ENCODE measurements around the gene ARHGAP6.

The ARHGAP6 gene

GRCh38 chrX:11698702-11699101 lies 33.0 kb upstream of the ARHGAP6 start:
- no peak overlapping the region for H3K9ac ChIP-seq (ENCODE audit: insufficient read length, low read depth)
- no peak for DNase-seq (ENCODE audit: low read depth, low spot score)
- TF ChIP-seq YY1 (IDR thresholded peaks at IDR 0.05; ENCODE audit: insufficient read depth, insufficient read length) (no peak), SUZ12 (IDR thresholded peaks at IDR 0.05; ENCODE audit: extremely low read depth, insufficient read depth, insufficient read length) (no peak), ZNF274 (IDR thresholded peaks at IDR 0.05; ENCODE audit: low read depth, low read length) (no peak)
- H3K4me3 ChIP-seq (ENCODE audit: insufficient read length, low read depth) = no peak overlapping the region
- H3K4me1 ChIP-seq (ENCODE audit: insufficient read depth, insufficient read length) = no peaks in the 10 kb centered on the region
- no peaks in the 10 kb centered on the region for H3K27me3 ChIP-seq (ENCODE audit: insufficient read depth, insufficient read length)
- H3K36me3 ChIP-seq (ENCODE audit: insufficient read depth, insufficient read length, low read length) = no peaks in the 10 kb centered on the region
- no peaks in the 10 kb centered on the region for H3K9me3 ChIP-seq (ENCODE audit: insufficient read depth, low read length)

- H3K36me3 ChIP-seq (ENCODE audit: insufficient read depth, insufficient read length, low read length) = no peaks in the 10 kb centered on the region
- no peak overlapping the region for H3K9ac ChIP-seq (ENCODE audit: insufficient read length, low read depth)
- H3K4me3 ChIP-seq (ENCODE audit: insufficient read length, low read depth) = no peak overlapping the region
- DNase-seq (ENCODE audit: low read depth, low spot score) = no peak
- H3K27me3 ChIP-seq (ENCODE audit: insufficient read depth, insufficient read length) = no peaks in the 10 kb centered on the region
- no peaks in the 10 kb centered on the region for H3K4me1 ChIP-seq (ENCODE audit: insufficient read depth, insufficient read length)
- TF ChIP-seq ZNF274 (IDR thresholded peaks at IDR 0.05; ENCODE audit: low read depth, low read length) (no peak), SUZ12 (IDR thresholded peaks at IDR 0.05; ENCODE audit: extremely low read depth, insufficient read depth, insufficient read length) (no peak), YY1 (IDR thresholded peaks at IDR 0.05; ENCODE audit: insufficient read depth, insufficient read length) (no peak)
- no peaks in the 10 kb centered on the region for H3K9me3 ChIP-seq (ENCODE audit: insufficient read depth, low read length)
Observed at GRCh38 chrX:11688201-11688600, 22.5 kb upstream of the ARHGAP6 start.

GRCh38 chrX:11687157-11687556 lies 21.4 kb upstream of the ARHGAP6 start:
- Histone ChIP-seq H3K9ac (ENCODE audit: insufficient read length, low read depth) (no peak overlapping the region), H3K4me3 (ENCODE audit: insufficient read length, low read depth) (no peak overlapping the region), H3K36me3 (ENCODE audit: insufficient read depth, insufficient read length, low read length) (no peaks in the 10 kb centered on the region), H3K9me3 (ENCODE audit: insufficient read depth, low read length) (no peaks in the 10 kb centered on the region), H3K27me3 (ENCODE audit: insufficient read depth, insufficient read length) (no peaks in the 10 kb centered on the region), H3K4me1 (ENCODE audit: insufficient read depth, insufficient read length) (no peaks in the 10 kb centered on the region)
- DNase-seq (ENCODE audit: low read depth, low spot score) = no peak
- TF ChIP-seq YY1 (IDR thresholded peaks at IDR 0.05; ENCODE audit: insufficient read depth, insufficient read length) (no peak), ZNF274 (IDR thresholded peaks at IDR 0.05; ENCODE audit: low read depth, low read length) (no peak), SUZ12 (IDR thresholded peaks at IDR 0.05; ENCODE audit: extremely low read depth, insufficient read depth, insufficient read length) (no peak)

- Histone ChIP-seq H3K4me1 (ENCODE audit: insufficient read depth, insufficient read length) (no peaks in the 10 kb centered on the region), H3K9me3 (ENCODE audit: insufficient read depth, low read length) (no peaks in the 10 kb centered on the region), H3K27me3 (ENCODE audit: insufficient read depth, insufficient read length) (peaks cover 3% of the 10 kb centered on the region), H3K9ac (ENCODE audit: insufficient read length, low read depth) (no peak overlapping the region), H3K4me3 (ENCODE audit: insufficient read length, low read depth) (no peak overlapping the region), H3K36me3 (ENCODE audit: insufficient read depth, insufficient read length, low read length) (no peaks in the 10 kb centered on the region)
- TF ChIP-seq ZNF274 (IDR thresholded peaks at IDR 0.05; ENCODE audit: low read depth, low read length) = no peak
- TF ChIP-seq YY1 (IDR thresholded peaks at IDR 0.05; ENCODE audit: insufficient read depth, insufficient read length) = no peak
- TF ChIP-seq SUZ12 (IDR thresholded peaks at IDR 0.05; ENCODE audit: extremely low read depth, insufficient read depth, insufficient read length) = no peak
- DNase-seq (ENCODE audit: low read depth, low spot score) = no peak
Observed at GRCh38 chrX:11683057-11683456, 17.3 kb upstream of the ARHGAP6 start.

GRCh38 chrX:11678158-11678557 lies 12.4 kb upstream of the ARHGAP6 start:
- H3K36me3 ChIP-seq (ENCODE audit: insufficient read depth, insufficient read length, low read length) = no peaks in the 10 kb centered on the region
- no peak overlapping the region for H3K4me3 ChIP-seq (ENCODE audit: insufficient read length, low read depth)
- H3K27me3 ChIP-seq (ENCODE audit: insufficient read depth, insufficient read length) = peaks cover 3% of the 10 kb centered on the region
- TF ChIP-seq ZNF274 (IDR thresholded peaks at IDR 0.05; ENCODE audit: low read depth, low read length) = no peak
- TF ChIP-seq YY1 (IDR thresholded peaks at IDR 0.05; ENCODE audit: insufficient read depth, insufficient read length) = no peak
- no peak for TF ChIP-seq SUZ12 (IDR thresholded peaks at IDR 0.05; ENCODE audit: extremely low read depth, insufficient read depth, insufficient read length)
- H3K9ac ChIP-seq (ENCODE audit: insufficient read length, low read depth) = no peak overlapping the region
- H3K4me1 ChIP-seq (ENCODE audit: insufficient read depth, insufficient read length) = no peaks in the 10 kb centered on the region
- no peaks in the 10 kb centered on the region for H3K9me3 ChIP-seq (ENCODE audit: insufficient read depth, low read length)
- no peak for DNase-seq (ENCODE audit: low read depth, low spot score)

- no peak overlapping the region for H3K9ac ChIP-seq (ENCODE audit: insufficient read length, low read depth)
- no peak for DNase-seq (ENCODE audit: low read depth, low spot score)
- no peaks in the 10 kb centered on the region for H3K4me1 ChIP-seq (ENCODE audit: insufficient read depth, insufficient read length)
- H3K4me3 ChIP-seq (ENCODE audit: insufficient read length, low read depth) = no peak overlapping the region
- peaks cover 21% of the 10 kb centered on the region for H3K27me3 ChIP-seq (ENCODE audit: insufficient read depth, insufficient read length)
- TF ChIP-seq SUZ12 (IDR thresholded peaks at IDR 0.05; ENCODE audit: extremely low read depth, insufficient read depth, insufficient read length) = no peak
- no peak for TF ChIP-seq ZNF274 (IDR thresholded peaks at IDR 0.05; ENCODE audit: low read depth, low read length)
- TF ChIP-seq YY1 (IDR thresholded peaks at IDR 0.05; ENCODE audit: insufficient read depth, insufficient read length) = no peak
- no peaks in the 10 kb centered on the region for H3K36me3 ChIP-seq (ENCODE audit: insufficient read depth, insufficient read length, low read length)
- H3K9me3 ChIP-seq (ENCODE audit: insufficient read depth, low read length) = no peaks in the 10 kb centered on the region
Observed at GRCh38 chrX:11672213-11672612, 6.5 kb upstream of the ARHGAP6 start.

- H3K4me3 ChIP-seq (ENCODE audit: insufficient read length, low read depth) = no peak overlapping the region
- no peak for TF ChIP-seq ZNF274 (IDR thresholded peaks at IDR 0.05; ENCODE audit: low read depth, low read length)
- no peak for TF ChIP-seq SUZ12 (IDR thresholded peaks at IDR 0.05; ENCODE audit: extremely low read depth, insufficient read depth, insufficient read length)
- TF ChIP-seq YY1 (IDR thresholded peaks at IDR 0.05; ENCODE audit: insufficient read depth, insufficient read length) = no peak
- no peak for DNase-seq (ENCODE audit: low read depth, low spot score)
- H3K4me1 ChIP-seq (ENCODE audit: insufficient read depth, insufficient read length) = no peaks in the 10 kb centered on the region
- no peaks in the 10 kb centered on the region for H3K36me3 ChIP-seq (ENCODE audit: insufficient read depth, insufficient read length, low read length)
- H3K9me3 ChIP-seq (ENCODE audit: insufficient read depth, low read length) = no peaks in the 10 kb centered on the region
- no peak overlapping the region for H3K9ac ChIP-seq (ENCODE audit: insufficient read length, low read depth)
- H3K27me3 ChIP-seq (ENCODE audit: insufficient read depth, insufficient read length) = peaks cover 30% of the 10 kb centered on the region
Observed at GRCh38 chrX:11670316-11670715, 4.6 kb upstream of the ARHGAP6 start.
